ENCODE results near the gene TUBB3.

The TUBB3 gene

DNA sequence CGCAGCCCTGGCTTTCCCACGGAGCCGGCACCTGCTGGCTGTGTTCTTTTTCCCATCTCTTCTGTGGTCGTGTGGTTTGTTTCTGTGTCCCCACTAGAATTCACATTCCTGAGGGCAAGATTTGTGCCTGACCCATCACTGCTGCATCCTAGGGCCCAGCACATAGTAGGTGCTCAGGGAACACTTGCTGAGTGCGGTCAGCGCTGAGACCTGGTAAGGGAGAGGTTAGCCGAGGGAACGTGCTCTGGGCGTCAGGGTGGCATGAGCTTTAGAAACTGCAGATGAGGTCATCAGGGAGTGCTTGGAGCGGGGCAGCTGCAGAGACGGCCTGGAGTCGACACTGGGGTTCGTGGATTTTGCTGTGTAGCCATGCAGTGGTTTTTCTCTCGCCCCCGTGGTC lies 31.3 kb downstream of the TUBB3 start:
- TF ChIP-seq, protein P1, sequence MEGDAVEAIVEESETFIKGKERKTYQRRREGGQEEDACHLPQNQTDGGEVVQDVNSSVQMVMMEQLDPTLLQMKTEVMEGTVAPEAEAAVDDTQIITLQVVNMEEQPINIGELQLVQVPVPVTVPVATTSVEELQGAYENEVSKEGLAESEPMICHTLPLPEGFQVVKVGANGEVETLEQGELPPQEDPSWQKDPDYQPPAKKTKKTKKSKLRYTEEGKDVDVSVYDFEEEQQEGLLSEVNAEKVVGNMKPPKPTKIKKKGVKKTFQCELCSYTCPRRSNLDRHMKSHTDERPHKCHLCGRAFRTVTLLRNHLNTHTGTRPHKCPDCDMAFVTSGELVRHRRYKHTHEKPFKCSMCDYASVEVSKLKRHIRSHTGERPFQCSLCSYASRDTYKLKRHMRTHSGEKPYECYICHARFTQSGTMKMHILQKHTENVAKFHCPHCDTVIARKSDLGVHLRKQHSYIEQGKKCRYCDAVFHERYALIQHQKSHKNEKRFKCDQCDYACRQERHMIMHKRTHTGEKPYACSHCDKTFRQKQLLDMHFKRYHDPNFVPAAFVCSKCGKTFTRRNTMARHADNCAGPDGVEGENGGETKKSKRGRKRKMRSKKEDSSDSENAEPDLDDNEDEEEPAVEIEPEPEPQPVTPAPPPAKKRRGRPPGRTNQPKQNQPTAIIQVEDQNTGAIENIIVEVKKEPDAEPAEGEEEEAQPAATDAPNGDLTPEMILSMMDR (IDR thresholded peaks at IDR 0.05; ENCODE audit: control insufficient read depth, extremely low read depth, insufficient read depth): no peak
- DNase-seq (ENCODE audit: low read depth): no peak
- no peak overlapping the region for H3K4me3 ChIP-seq (ENCODE audit: low read depth, low read length)

DNA sequence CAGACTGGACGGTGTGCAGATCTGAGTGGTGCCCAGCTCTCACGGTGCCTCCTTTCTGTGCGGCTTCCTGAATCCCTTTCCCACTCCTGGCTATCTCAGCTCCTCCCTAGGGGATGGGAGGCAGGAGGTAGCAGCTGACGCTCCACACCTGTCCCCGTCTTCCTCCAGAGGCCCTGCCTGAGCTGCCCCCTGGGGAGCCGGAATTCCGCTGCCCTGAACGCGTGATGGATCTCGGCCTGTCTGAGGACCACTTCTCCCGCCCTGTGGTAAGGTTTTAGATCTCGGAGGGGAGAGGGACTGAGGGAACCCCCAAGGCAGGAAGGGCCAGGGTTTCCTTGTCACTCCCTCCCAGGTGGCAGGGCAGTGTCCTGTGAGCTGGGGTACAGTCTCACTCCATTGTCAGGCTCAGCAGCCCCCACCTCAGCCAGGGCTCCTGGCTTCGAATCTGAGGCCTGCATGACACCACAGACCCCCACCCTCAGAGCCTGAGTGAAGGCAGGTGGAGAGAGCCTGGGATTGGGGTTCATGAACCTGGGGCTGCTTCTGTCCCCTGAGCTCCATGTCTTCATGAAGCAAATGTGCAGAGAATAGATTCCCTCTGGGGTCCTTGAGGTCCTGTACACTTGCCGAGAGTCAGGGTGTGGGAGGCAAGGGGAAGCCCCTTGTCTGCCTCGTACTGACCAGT lies 32.0 kb downstream of the TUBB3 start:
- DNase-seq (ENCODE audit: low read depth): no peak
- TF ChIP-seq, protein P1 (IDR thresholded peaks at IDR 0.05; ENCODE audit: control insufficient read depth, extremely low read depth, insufficient read depth): no peak
- no peak overlapping the region for H3K4me3 ChIP-seq (ENCODE audit: low read depth, low read length)

DNA sequence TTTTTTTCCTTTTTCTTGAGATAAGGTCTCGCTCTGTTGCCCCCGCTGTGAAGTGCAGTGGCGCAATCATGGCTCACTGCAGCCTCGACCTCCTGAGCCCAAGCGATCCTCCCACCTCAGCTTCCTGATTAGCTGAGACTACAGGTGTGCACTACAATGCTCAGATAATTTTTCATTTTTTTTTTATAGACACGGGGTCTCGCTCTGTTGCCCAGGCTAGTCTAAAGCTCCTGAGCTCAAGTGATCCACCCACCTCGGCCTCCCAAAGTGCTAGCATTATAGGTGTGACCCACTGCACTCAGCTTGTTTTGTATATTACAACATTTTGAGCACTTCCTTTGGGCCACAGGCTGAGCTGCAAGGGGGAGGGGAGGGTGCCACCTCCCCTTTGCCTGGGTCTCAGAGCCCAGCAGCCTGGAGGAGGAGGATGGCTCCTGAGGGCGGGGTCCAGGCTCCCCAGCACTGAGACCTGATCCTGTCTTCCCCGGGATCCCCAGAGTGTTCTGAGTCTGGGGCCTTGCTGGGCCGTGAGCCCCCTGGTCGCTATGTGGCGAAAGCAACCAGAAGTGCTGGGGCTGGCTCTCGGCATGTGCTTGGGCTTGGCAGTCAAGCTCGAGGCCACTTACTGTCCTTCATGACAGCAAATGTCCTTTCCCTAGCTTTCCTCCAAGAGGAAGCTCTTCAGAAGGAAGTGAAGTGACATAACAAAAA lies 33.5 kb downstream of the TUBB3 start:
- DNase-seq (ENCODE audit: low read depth): no peak
- H3K4me3 ChIP-seq (ENCODE audit: low read depth, low read length): no peak overlapping the region
- TF ChIP-seq, protein P1 (IDR thresholded peaks at IDR 0.05; ENCODE audit: control insufficient read depth, extremely low read depth, insufficient read depth): no peak

DNA sequence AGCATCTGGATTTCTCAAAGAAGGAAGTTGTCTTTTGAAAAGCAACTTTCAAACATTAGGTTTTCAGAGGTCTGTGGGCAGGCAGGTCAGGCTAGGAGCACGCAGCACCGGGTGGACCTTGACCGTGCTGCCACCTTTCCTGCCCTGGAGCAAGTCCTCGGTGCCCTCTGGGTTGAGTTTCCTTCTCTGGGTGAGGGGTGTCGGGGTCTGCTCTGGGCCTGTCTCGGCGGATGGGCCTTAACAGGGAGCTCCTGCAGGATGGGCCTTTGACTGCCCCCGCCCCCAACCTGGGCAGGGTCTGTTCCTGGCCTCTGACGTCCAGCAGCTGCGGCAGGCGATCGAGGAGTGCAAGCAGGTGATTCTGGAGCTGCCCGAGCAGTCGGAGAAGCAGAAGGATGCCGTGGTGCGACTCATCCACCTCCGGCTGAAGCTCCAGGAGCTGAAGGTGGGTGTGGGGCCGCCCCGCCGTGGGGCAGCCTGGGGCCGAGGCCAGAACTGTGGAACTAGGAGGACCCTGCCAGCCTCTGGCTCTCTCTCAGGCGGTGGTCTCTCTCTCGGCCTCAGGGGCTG lies 34.2 kb downstream of the TUBB3 start:
- DNase-seq (ENCODE audit: low read depth): no peak
- no peak overlapping the region for H3K4me3 ChIP-seq (ENCODE audit: low read depth, low read length)
- TF ChIP-seq, protein P1 (IDR thresholded peaks at IDR 0.05; ENCODE audit: control insufficient read depth, extremely low read depth, insufficient read depth): no peak

DNA sequence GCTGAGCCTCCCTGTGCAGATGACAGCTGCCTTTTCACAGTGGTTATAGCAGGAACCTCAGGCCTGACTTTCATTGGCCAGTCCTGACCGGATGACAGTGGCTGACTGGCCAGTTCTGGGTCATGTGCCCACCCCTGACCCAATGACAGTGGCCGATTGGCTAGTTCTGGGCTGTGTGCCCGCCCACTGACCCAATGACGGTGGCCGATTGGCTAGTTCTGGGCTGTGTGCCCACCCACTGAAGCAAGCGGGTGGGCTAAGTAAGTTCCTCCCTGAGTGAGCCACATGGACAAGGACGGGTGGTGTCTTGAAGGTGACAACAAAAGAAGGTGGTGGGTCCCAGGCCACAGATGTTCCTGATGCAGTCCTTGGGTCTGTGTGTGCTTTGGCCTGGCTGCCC lies 34.9 kb downstream of the TUBB3 start:
- no peak for DNase-seq (ENCODE audit: low read depth)
- TF ChIP-seq, protein P1 (IDR thresholded peaks at IDR 0.05; ENCODE audit: control insufficient read depth, extremely low read depth, insufficient read depth): no peak
- no peak overlapping the region for H3K4me3 ChIP-seq (ENCODE audit: low read depth, low read length)

DNA sequence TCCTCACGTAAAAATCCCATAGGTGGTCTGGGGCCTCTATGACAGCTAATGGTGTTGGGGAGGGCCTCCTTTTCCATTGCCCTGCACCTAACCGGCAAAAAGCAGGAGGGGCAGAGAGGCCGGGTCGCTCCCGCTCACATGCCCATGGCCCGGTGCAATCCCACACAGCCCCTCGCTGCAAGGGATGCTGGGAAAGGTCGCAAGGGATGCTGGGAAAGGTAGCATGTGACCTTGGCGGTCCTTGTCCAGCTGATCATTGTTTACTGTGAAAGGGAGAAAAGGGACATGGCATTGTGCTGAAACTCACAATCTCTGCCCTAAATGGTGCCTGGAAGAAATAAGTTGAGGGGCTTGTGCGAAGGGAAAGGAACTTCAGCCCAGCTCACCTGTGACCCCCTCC lies 35.5 kb downstream of the TUBB3 start:
- H3K4me3 ChIP-seq (ENCODE audit: low read depth, low read length): no peak overlapping the region
- TF ChIP-seq, protein P1 (IDR thresholded peaks at IDR 0.05; ENCODE audit: control insufficient read depth, extremely low read depth, insufficient read depth): no peak
- no peak for DNase-seq (ENCODE audit: low read depth)
